Activated T-cell treated with anti-CD3 and anti-CD28 coated beads, Interleukin-2, amount 50 U/mL, for 24 hours (primary cell): ENCODE data around the gene ESYT3.
A peak's percentile ranks its signal among the peaks of the same experiment; 100 is the strongest.
"Not testable (repeated sequence)": the region's sequence is repeated elsewhere in the genome, so short reads cannot be mapped to it uniquely, and the experiment has no call there.

ENCODE experiments used
- DNase-seq: peaks from one replicate; pipeline ENCODE4 v3.0.0-alpha.2; 2020
- H3K27ac Mint-ChIP-seq: 2 replicates; pipeline ENCODE4 v1.8.0; 2020; ENCODE audit warnings: mild to moderate bottlenecking, mixed read lengths
- H3K27me3 Mint-ChIP-seq: 2 replicates; pipeline ENCODE4 v1.8.0; 2020; ENCODE audit warnings: mixed read lengths
- H3K36me3 Mint-ChIP-seq: 2 replicates; pipeline ENCODE4 v1.8.0; 2020; ENCODE audit warnings: low read depth, mixed read lengths
- H3K4me1 Mint-ChIP-seq: 2 replicates; pipeline ENCODE4 v1.8.0; 2020; ENCODE audit warnings: low read depth, mixed read lengths
- H3K4me3 Mint-ChIP-seq: 2 replicates; pipeline ENCODE4 v1.8.0; 2020; ENCODE audit warnings: mild to moderate bottlenecking, moderate library complexity, mixed read lengths
- H3K9me3 Mint-ChIP-seq: 2 replicates; pipeline ENCODE4 v1.8.0; 2020; ENCODE audit warnings: mixed read lengths

Gene ESYT3

DNA sequence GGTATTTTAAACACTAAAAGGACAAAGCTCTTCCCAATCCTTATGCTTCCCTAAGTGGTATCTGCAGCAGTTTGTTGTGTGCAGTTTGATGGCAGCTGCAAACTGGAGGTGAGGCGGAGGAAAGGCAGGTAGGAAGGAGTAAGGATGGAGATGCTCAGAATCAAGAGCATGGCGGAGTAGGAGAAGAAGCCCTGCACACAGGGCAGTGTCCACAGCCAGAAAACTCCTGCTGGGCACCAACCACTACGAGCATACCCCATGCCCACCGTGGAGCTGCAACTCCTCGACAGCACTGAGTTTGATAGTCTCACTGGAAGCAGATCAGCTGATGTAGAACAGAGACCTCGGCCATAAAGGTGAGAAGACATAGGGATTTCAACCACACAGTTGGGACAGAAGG is 30.3 kb upstream of the ESYT3 start:
- Mint-ChIP-seq H3K27ac (no peak overlapping the region), H3K4me3 (no peak overlapping the region), H3K4me1 (no peaks in the 10 kb centered on the region), H3K36me3 (no peaks in the 10 kb centered on the region), H3K27me3 (peaks cover 12% of the 10 kb centered on the region), H3K9me3 (no peaks in the 10 kb centered on the region)
- DNase-seq = no peak

GRCh38 chr3:138405001-138405400 is 29.4 kb upstream of the ESYT3 start:
- H3K27me3 Mint-ChIP-seq = peaks cover 12% of the 10 kb centered on the region

DNA sequence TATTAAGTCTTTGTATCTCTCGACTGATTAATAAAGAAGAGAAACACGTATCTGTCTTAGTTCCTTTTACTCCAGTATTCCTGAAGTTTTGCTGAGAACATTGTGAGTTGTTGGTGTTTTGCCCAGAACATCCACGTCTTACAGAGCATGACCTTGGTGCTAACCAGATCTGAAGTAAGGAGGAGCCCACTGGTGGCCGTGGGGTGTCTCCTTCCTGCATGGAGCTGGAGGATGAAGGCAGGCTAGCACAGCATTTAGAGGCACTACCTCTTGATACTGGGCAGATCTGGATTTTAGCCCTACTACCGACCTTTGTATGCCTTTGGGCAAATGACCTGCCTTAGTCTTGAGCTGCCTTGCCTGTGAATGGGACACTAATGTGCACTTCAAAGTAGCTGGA is 28.9 kb upstream of the ESYT3 start:
- Mint-ChIP-seq H3K36me3 (no peaks in the 10 kb centered on the region), H3K27ac (no peak overlapping the region)

More at GRCh38 chr3:138405001-138405400, 29.4 kb upstream of the ESYT3 start:
- Mint-ChIP-seq H3K4me1 (no peaks in the 10 kb centered on the region), H3K9me3 (no peaks in the 10 kb centered on the region), H3K27ac (no peak overlapping the region), H3K4me3 (no peak overlapping the region), H3K36me3 (no peaks in the 10 kb centered on the region)
- no peak for DNase-seq

DNA sequence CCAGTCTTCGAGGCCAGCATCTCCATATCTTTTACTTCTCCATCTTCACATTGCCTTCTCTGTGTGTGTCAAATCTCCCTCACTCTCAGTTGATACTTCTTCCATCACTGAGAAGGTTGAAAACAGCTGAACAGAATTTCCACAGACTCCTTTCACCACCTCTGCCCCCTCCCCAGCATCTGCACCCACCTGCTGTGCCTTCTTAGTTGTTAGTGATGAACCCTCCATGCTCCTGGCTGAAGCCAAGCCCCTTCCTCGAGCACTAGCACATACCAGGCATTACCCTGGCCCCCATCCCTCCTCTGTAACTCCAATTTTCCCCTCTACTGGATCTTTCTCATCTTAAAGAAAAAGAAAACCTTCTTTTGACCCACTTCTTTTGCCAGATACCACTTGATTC is 27.8 kb upstream of the ESYT3 start:
- Mint-ChIP-seq H3K9me3 (no peaks in the 10 kb centered on the region), H3K4me1 (peaks cover 3% of the 10 kb centered on the region), H3K4me3 (no peak overlapping the region), H3K27ac (no peak overlapping the region), H3K36me3 (no peaks in the 10 kb centered on the region), H3K27me3 (peaks cover 12% of the 10 kb centered on the region)
- no peak for DNase-seq

More for the DNA sequence above, 28.9 kb upstream of the ESYT3 start:
- Mint-ChIP-seq H3K27me3 (peaks cover 12% of the 10 kb centered on the region), H3K9me3 (no peaks in the 10 kb centered on the region), H3K4me1 (no peaks in the 10 kb centered on the region), H3K4me3 (no peak overlapping the region)
- no peak for DNase-seq

- Mint-ChIP-seq H3K36me3 (no peaks in the 10 kb centered on the region), H3K9me3 (no peaks in the 10 kb centered on the region), H3K4me3 (no peak overlapping the region), H3K27me3 (peaks cover 12% of the 10 kb centered on the region), H3K4me1 (peaks cover 3% of the 10 kb centered on the region), H3K27ac (no peak overlapping the region)
- DNase-seq = no peak
These were observed 27.0 kb upstream of the ESYT3 start for GRCh38 chr3:138407236-138407907.

- no peaks in the 10 kb centered on the region for H3K9me3 Mint-ChIP-seq
- no peaks in the 10 kb centered on the region for H3K36me3 Mint-ChIP-seq
- H3K27ac Mint-ChIP-seq = no peak overlapping the region
- no peak overlapping the region for H3K4me3 Mint-ChIP-seq
- DNase-seq = no peak
- peaks cover 11% of the 10 kb centered on the region for H3K27me3 Mint-ChIP-seq
- H3K4me1 Mint-ChIP-seq = peaks cover 7% of the 10 kb centered on the region
These were observed 25.5 kb upstream of the ESYT3 start for GRCh38 chr3:138408751-138409570.

- peaks cover 7% of the 10 kb centered on the region for H3K4me1 Mint-ChIP-seq
- no peak for DNase-seq
- H3K36me3 Mint-ChIP-seq = no peaks in the 10 kb centered on the region
- peaks cover 16% of the 10 kb centered on the region for H3K27me3 Mint-ChIP-seq
- H3K4me3 Mint-ChIP-seq = no peak overlapping the region
- no peaks in the 10 kb centered on the region for H3K9me3 Mint-ChIP-seq
- no peak overlapping the region for H3K27ac Mint-ChIP-seq
These were observed 21.4 kb upstream of the ESYT3 start for GRCh38 chr3:138412821-138413551.

DNA sequence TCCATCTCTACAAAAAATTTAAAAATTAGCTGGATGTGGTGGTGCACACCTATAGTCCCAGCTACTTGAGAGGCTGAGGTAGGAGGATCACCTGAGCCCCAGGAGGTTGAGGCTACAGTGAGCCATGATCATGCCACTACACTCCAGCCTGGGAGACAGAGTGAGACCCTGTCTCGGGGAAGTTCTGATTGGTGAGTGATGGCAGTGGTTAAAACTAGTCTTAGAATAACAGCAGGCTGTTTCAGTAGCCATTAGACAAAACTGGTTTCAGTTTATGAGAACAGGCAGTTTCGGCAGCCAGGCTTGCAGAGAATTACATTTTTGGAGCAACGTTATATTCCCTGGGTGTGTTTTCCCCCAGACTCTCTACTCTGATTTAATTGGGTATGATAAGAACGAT is 18.2 kb upstream of the ESYT3 start:
- not testable (repeated sequence) for H3K36me3 Mint-ChIP-seq, H3K4me3 Mint-ChIP-seq, H3K9me3 Mint-ChIP-seq, DNase-seq, H3K4me1 Mint-ChIP-seq, H3K27ac Mint-ChIP-seq
- H3K27me3 Mint-ChIP-seq = peaks cover 15% of the 10 kb centered on the region

GRCh38 chr3:138417559-138417982 is 16.8 kb upstream of the ESYT3 start:
- Mint-ChIP-seq H3K27me3 (peaks cover 15% of the 10 kb centered on the region), H3K27ac (no peak overlapping the region), H3K4me3 (no peak overlapping the region), H3K36me3 (no peaks in the 10 kb centered on the region), H3K4me1 (peaks cover 4% of the 10 kb centered on the region), H3K9me3 (no peaks in the 10 kb centered on the region)
- DNase-seq = peak; percentile 71

DNA sequence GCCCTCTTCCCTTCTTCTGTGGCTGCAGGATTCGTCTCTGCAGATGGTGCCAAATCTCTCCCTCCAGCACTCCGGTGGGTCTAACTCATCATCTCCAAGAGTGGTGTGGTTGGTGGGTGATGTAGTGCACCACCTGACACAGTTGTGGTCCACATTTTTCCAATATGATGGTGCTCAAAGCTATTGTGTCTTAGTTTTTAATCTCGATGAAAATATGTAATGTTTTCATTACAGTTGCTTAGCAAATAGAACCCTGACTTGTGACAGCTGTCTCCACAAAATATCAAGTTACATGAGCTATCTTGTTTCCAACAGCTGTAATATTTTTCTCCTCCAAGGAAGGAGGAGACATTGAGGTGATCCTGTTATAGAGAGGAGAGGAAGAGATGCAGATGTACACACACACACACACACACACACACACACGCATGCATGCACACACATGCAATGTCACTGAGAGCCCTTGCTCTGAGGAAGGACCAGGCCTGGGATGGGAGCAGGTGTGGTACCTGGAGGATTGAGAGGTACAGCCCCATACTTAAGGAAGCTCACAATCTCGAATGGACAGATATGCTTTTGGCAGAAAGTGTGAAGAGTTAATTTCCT is 15.7 kb upstream of the ESYT3 start:
- Mint-ChIP-seq H3K4me3 (no peak overlapping the region), H3K9me3 (no peaks in the 10 kb centered on the region), H3K27ac (no peak overlapping the region), H3K27me3 (peaks cover 15% of the 10 kb centered on the region), H3K36me3 (no peaks in the 10 kb centered on the region), H3K4me1 (no peaks in the 10 kb centered on the region)
- no peak for DNase-seq

- no peaks in the 10 kb centered on the region for H3K27me3 Mint-ChIP-seq
- no peaks in the 10 kb centered on the region for H3K4me1 Mint-ChIP-seq
- H3K27ac Mint-ChIP-seq = no peak overlapping the region
- H3K36me3 Mint-ChIP-seq = no peaks in the 10 kb centered on the region
- no peak for DNase-seq
- H3K4me3 Mint-ChIP-seq = no peak overlapping the region
- H3K9me3 Mint-ChIP-seq = no peaks in the 10 kb centered on the region
These were observed 11.1 kb upstream of the ESYT3 start for GRCh38 chr3:138423316-138423715.

GRCh38 chr3:138424323-138424722 is 10.1 kb upstream of the ESYT3 start:
- no peak overlapping the region for H3K27ac Mint-ChIP-seq
- no peak overlapping the region for H3K4me3 Mint-ChIP-seq
- H3K9me3 Mint-ChIP-seq = no peaks in the 10 kb centered on the region
- no peaks in the 10 kb centered on the region for H3K27me3 Mint-ChIP-seq
- H3K4me1 Mint-ChIP-seq = no peaks in the 10 kb centered on the region
- no peaks in the 10 kb centered on the region for H3K36me3 Mint-ChIP-seq
- DNase-seq = no peak

DNA sequence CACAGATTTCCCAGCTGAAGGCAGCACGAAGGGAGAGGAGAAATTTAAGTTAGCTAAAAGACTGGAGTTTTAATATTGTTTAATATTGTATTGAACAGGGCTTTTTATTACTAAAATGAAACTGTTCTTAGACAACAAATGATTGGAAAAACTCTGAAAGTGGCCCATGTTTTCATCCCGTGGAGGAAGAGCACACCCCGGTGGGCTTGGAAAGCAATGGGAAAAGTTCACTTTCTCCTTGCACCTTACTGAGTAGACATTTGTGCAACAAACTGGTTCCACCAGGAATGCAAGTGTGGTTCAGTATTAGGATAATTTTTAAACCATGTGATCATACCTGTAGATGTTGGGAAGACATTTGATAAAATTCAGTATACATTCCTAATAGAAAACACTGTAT is 8.2 kb upstream of the ESYT3 start:
- Mint-ChIP-seq H3K36me3 (no peaks in the 10 kb centered on the region), H3K27ac (no peak overlapping the region), H3K4me3 (no peak overlapping the region), H3K27me3 (peaks cover 10% of the 10 kb centered on the region), H3K4me1 (no peaks in the 10 kb centered on the region), H3K9me3 (no peaks in the 10 kb centered on the region)
- no peak for DNase-seq

GRCh38 chr3:138426754-138427153 is 7.7 kb upstream of the ESYT3 start:
- DNase-seq, H3K36me3 Mint-ChIP-seq, H3K4me3 Mint-ChIP-seq, H3K27ac Mint-ChIP-seq, H3K9me3 Mint-ChIP-seq, H3K4me1 Mint-ChIP-seq: not testable (repeated sequence)
- H3K27me3 Mint-ChIP-seq = peaks cover 15% of the 10 kb centered on the region
